Non-pigmented ciliary epithelial cell (primary cell): Measurements from ENCODE around the gene MTRR.

ENCODE experiments used
- DNase-seq: peaks from one replicate; pipeline ENCODE4 v3.0.0-alpha.2; 2010; ENCODE audit warnings: low read depth

The MTRR gene

GRCh38 chr5:7868773-7869473 lies at the start of gene MTRR, which contains the start of gene FASTKD3:
Gene MTRR, plus strand, starts transcription at chr5:7869148. Its CDS starts 1,647 bp downstream, at chr5:7870795.
Gene FASTKD3, minus strand, starts transcription at chr5:7869031. Its CDS starts 948 bp downstream, at chr5:7868083.
- DNase-seq = peak; percentile 47

GRCh38 chr5:7822449-7822848 lies 46.5 kb upstream of the MTRR start:
- DNase-seq = no peak

DNA sequence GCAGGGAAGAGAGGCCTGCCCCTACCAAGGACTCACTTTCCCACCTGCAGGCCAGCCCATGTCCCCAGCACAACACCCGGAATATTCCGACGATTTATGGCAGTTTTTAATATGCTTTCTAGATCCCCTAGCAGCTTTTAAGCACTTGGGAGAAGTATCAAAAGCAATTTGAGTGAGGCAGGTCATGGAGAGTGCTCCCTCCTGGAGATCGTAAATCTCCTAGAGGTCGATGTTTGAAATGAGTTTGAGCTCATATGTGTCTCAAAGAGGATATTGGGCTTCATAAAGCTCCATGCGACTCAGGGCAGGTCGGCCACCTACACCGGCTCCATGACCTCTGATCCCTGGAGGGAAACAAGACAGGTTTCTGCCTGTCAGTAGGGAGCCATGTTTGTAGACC lies 45.4 kb upstream of the MTRR start:
- DNase-seq = no peak

- no peak for DNase-seq
Measured at GRCh38 chr5:7824995-7825394, 44.0 kb upstream of the MTRR start.

- no peak for DNase-seq
Measured at GRCh38 chr5:7825630-7826029, 43.3 kb upstream of the MTRR start.

GRCh38 chr5:7827610-7828009 lies 41.3 kb upstream of the MTRR start:
- no peak for DNase-seq

GRCh38 chr5:7828269-7828668 lies 40.7 kb upstream of the MTRR start:
- no peak for DNase-seq

- no peak for DNase-seq
Measured at GRCh38 chr5:7834982-7835381, 34.0 kb upstream of the MTRR start.

GRCh38 chr5:7837403-7837802 lies 31.5 kb upstream of the MTRR start:
- no peak for DNase-seq

GRCh38 chr5:7842531-7842930 lies 26.4 kb upstream of the MTRR start:
- DNase-seq = no peak

GRCh38 chr5:7844901-7845300 lies 24.0 kb upstream of the MTRR start:
- no peak for DNase-seq

DNA sequence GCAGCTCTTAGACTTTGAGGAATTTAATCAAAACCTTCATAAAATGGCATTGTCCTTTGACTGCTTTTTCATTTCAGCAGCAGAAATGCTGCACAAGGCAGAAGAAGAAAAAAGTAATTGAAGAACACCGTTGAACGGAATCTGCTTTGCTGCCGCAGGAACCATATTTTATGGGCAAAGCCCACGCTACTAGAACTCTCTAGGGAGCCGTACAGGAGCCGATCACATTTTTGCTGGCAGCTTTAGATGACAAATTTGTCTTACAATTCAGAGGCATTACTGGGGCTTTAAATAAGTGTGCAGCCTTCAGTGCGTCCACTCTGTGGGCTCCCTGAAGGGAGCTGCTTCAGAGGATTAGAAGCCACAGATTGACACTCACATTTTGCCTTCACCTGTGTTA lies 23.4 kb upstream of the MTRR start:
- no peak for DNase-seq

DNA sequence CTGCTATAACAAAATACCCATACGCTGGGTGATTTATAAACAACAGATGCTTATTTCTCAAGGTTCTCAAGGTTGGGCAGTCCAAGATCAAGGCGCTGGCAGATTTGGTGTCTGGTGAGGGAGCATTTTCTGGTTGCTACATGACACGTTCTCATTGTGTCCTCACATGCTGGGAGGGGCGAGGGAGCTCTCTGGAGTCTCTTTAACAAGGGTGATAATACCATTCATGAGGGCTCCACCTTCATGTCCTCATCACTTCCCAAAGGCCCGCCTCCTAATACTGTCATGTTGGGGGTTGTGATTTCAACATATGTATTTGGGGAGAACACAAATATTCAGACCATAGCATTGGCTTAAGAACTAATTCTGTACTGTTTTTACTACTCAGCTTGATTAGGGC lies 22.6 kb upstream of the MTRR start:
- DNase-seq = no peak

- DNase-seq = no peak
Measured at GRCh38 chr5:7848296-7848695, 20.7 kb upstream of the MTRR start.

DNA sequence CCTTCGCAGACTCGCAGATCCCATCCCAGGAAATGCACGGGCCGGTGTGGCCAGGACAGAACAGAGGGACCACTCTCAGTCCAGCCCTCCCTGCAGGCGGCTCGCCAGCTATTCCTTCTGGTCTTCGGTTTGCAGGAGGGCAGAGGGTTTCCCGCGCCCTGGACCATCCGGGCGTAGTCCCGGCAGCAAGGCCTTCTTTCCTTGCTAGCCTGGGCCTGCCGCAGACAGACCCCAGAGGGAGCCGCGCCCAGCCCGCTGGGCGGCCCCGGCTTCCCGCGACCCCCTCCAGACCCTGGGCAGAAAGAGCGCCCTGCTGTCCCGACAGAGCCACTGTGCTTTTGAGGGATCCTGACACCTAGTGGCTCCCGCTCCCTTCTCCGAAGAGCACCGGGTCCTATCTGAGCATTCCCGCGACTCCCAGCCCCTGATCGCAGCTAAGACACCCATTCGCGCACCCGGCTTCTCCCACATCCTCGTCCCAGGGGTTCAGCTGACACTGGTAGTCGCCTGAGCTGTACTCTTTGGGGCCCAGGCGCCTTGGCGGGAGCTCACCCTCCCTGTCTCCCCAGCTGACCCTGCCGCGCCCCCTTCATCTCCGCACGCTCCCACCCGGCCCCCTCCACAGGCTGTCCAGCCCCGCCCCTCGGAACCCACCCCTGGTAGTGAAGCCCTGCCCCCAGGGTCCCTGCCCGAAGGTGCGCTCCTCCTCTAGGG lies 19.1 kb upstream of the MTRR start:
- DNase-seq = no peak

DNA sequence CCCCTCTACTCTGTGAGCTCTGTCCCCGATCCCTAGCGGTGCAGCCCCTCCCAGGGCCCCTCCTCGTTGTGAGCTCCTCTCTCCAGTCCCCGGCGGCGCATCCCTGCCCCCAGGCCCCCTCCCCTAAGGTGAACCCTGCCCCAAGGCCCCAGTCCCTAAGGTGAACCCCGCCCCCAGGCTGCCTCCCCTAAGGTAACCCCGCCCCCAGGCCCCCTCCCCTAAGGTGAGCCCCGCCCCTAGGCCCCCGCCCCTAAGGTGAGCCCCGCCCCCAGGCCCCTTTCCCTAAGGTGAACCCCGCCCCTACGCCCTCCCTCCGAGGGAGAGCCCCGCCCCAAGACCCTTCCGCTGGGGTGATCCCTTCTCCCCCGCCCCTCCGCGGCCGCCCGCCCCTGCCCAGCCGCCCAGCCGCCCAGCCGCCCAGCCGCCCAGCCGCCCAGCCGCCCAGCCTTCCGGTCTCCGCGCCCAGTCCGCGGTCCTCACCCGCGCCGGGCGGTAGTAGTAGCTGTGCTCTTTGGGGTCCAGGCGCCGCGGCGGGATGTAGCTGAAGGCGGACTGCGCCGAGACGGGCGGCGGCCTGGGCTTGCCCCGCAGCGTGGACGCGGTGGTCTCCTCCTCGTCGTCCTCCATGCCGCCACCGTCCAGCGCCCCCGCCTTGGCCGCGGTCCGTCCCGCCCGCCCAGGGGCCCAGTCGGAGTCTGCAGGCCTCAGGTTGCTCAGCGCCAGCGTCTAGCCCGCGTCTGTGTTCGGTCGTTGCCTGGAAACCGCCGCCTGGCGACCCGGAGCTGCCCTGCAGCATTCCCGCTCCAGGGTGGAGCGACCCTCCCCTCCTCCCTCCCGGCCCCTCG lies 18.3 kb upstream of the MTRR start, which contains the start of gene CFAP90:
TSS of gene CFAP90 (minus strand) at position 739 of the 845 bp plus-strand sequence. CDS start at position 627, 112 bp downstream.
- DNase-seq = no peak

DNA sequence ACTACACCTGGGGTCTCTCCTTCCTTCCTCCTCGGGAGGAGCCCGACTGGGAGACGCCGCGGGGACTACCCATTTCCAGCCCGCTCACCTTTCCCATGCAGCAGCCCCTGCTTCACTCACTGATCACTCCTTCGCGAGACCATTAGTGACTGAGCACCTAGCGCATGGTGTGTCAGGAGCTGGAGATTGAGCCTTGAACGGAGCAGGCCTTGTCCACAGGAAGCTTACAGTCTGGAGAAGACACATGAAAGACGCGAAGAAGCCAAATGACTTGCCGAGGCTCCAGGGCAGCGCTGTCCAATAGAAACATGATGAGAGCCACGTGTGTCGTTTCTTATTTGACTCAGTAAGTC lies 17.7 kb upstream of the MTRR start:
- no peak for DNase-seq

- no peak for DNase-seq
Measured at GRCh38 chr5:7851617-7852289, 17.2 kb upstream of the MTRR start.

GRCh38 chr5:7852542-7852941 lies 16.4 kb upstream of the MTRR start:
- no peak for DNase-seq

- DNase-seq = no peak
Measured at GRCh38 chr5:7852988-7853387, 16.0 kb upstream of the MTRR start.

GRCh38 chr5:7855611-7856010 lies 13.3 kb upstream of the MTRR start:
- no peak for DNase-seq

DNA sequence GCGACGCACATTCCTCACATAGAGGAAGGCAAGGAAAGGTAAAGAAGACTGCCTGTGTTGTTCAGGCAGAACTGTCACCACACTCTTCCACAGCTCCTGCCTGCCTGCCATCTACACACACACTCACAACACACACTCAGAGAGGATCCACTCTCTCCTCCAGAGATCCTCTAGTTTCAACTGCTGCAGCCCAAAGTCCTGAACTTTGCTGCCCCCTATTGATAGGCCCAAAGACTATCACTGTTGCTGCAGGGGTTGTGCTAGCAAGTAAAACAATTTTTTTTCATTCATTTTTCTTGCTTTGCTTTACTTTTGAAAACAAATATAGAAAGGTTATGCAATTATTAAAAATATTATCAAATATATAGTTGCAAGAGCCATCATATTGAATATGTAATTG lies 12.1 kb upstream of the MTRR start:
- no peak for DNase-seq
